Mesendoderm (in vitro differentiated cells): ENCODE data around the gene VPS9D1.

ENCODE experiments used
- DNase-seq: peaks from one replicate; pipeline ENCODE4 v3.0.0; 2013
- H2AK5ac ChIP-seq: 2 replicates; pipeline ENCODE4 v1.6.1; 2013; ENCODE audit warnings: low read length, inconsistent platforms
- H2BK120ac ChIP-seq: 2 replicates; pipeline ENCODE4 v1.6.1; 2013; ENCODE audit warnings: low read depth, mild to moderate bottlenecking, low read length, moderate library complexity, mixed read lengths
- H2BK15ac ChIP-seq: replicated peaks from 2 replicates; pipeline ENCODE4 v1.6.1; 2013; ENCODE audit warnings: low read depth, mild to moderate bottlenecking, moderate library complexity
- H2BK5ac ChIP-seq: 2 replicates; pipeline ENCODE4 v1.6.1; 2013; ENCODE audit warnings: low read length, inconsistent platforms
- H3K18ac ChIP-seq: 2 replicates; pipeline ENCODE4 v1.6.1; 2013; ENCODE audit warnings: mild to moderate bottlenecking, low read length, mixed read lengths
- H3K23ac ChIP-seq: one replicate; pipeline ENCODE4 v1.6.1; 2013; ENCODE audit warnings: low read length
- H3K27ac ChIP-seq: 2 replicates; pipeline ENCODE4 v1.5.1; 2013; ENCODE audit warnings: low read depth, mild to moderate bottlenecking, inconsistent platforms, low read length, moderate library complexity
- H3K27me3 ChIP-seq: 2 replicates; pipeline ENCODE4 v1.6.1; 2013; ENCODE audit warnings: low read length, control low read depth, mild to moderate bottlenecking, inconsistent platforms; ENCODE audit not compliant: insufficient read depth, poor library complexity
- H3K36me3 ChIP-seq: 2 replicates; pipeline ENCODE4 v1.6.1; 2013; ENCODE audit warnings: low read length, inconsistent platforms; ENCODE audit not compliant: control insufficient read depth, insufficient read depth
- H3K4ac ChIP-seq: one replicate; pipeline ENCODE4 v1.6.1; 2013; ENCODE audit warnings: low read depth, mild to moderate bottlenecking, low read length, moderate library complexity
- H3K4me1 ChIP-seq: 2 replicates; pipeline ENCODE4 v1.6.1; 2013; ENCODE audit warnings: low read depth, low read length, inconsistent platforms; ENCODE audit not compliant: control insufficient read depth
- H3K4me2 ChIP-seq: 2 replicates; pipeline ENCODE4 v1.6.1; 2013; ENCODE audit warnings: low read length
- H3K4me3 ChIP-seq: 2 replicates; pipeline ENCODE4 v1.5.1; 2013; ENCODE audit warnings: mild to moderate bottlenecking, low read length
- H3K56ac ChIP-seq: one replicate; pipeline ENCODE4 v1.6.1; 2013; ENCODE audit warnings: low read length
- H3K79me1 ChIP-seq: 2 replicates; pipeline ENCODE4 v1.6.1; 2013; ENCODE audit warnings: low read length, inconsistent platforms
- H3K79me2 ChIP-seq: 2 replicates; pipeline ENCODE4 v1.6.1; 2013; ENCODE audit warnings: mild to moderate bottlenecking, low read length; ENCODE audit not compliant: control insufficient read depth, insufficient read depth
- H3K9ac ChIP-seq: 2 replicates; pipeline ENCODE4 v1.6.1; 2013; ENCODE audit warnings: low read length, inconsistent platforms
- H4K5ac ChIP-seq: one replicate; pipeline ENCODE4 v1.6.1; 2013; ENCODE audit warnings: low read length
- H4K8ac ChIP-seq: one replicate; pipeline ENCODE4 v1.6.1; 2013; ENCODE audit warnings: low read depth, mild to moderate bottlenecking, control low read depth, low read length, moderate library complexity
- WGBS: extraction: QIAGEN DNeasy Blood & Tissue Kit; methylation state at CpG from one replicate; pipeline ENCODE4 v1.1.7; 2013; ENCODE audit warnings: low lambda C conversion rate, missing lambda C conversion rate; ENCODE audit not compliant: insufficient coverage; ENCODE audit errors: extremely low coverage; 5-methylcytosine and 5-hydroxymethylcytosine counted together

VPS9D1 gene

DNA sequence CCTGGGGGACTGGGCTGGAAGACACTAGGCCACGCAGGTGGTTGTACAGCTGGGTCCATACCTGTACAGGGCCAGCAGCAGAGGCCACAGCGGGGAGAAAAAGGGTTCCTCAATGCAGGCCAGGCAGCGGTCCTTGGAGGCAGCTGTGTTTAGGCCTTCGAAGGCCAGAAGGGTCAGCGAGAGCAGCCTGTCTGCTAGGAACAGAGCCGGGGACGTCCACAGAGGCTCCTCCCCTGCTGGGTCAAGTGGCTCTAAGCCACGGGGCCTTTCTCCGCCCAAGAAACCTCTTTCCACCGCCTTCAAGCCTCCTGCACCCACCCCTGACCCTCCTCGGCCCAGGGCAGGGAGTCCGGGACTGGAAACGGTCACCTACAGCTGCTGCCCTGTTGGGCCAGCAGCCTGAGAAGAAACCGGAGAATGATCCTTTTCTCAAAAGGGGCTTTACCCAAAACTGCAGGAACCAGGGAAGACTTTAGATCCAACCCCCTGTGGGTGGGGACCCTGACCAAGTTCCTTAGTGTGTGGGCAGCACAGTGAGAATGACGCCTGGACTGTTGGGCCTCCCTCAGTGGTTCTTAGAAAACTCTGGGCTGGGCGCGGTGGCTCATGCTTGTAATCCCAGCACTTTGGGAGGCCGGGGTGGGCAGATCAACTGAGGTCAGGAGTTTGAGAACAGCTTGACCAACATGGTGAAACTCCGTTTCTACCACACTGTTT lies 10.8 kb downstream of the VPS9D1 start:
- H2BK15ac ChIP-seq: no peak overlapping the region
- H3K4me1 ChIP-seq: no peaks in the 10 kb centered on the region
- H3K4me3 ChIP-seq: no peak overlapping the region
- DNase-seq: no peak
- H4K5ac ChIP-seq: no peak overlapping the region
- H3K18ac ChIP-seq: no peak overlapping the region
- no peak overlapping the region for H3K27ac ChIP-seq
- H3K9ac ChIP-seq: no peak overlapping the region
- no peaks in the 10 kb centered on the region for H3K36me3 ChIP-seq
- H2BK5ac ChIP-seq: no peak overlapping the region
- no peaks in the 10 kb centered on the region for H3K79me1 ChIP-seq
- H3K4ac ChIP-seq: no peak overlapping the region
- WGBS: no CpG with 5 or more reads among the region's 19 CpGs
- no peaks in the 10 kb centered on the region for H3K27me3 ChIP-seq
- H2BK120ac ChIP-seq: no peak overlapping the region
- no peak overlapping the region for H4K8ac ChIP-seq
- H3K79me2 ChIP-seq: no peaks in the 10 kb centered on the region
- no peak overlapping the region for H3K56ac ChIP-seq
- H3K23ac ChIP-seq: no peak overlapping the region
- H3K4me2 ChIP-seq: no peak overlapping the region
- H2AK5ac ChIP-seq: no peak overlapping the region

DNA sequence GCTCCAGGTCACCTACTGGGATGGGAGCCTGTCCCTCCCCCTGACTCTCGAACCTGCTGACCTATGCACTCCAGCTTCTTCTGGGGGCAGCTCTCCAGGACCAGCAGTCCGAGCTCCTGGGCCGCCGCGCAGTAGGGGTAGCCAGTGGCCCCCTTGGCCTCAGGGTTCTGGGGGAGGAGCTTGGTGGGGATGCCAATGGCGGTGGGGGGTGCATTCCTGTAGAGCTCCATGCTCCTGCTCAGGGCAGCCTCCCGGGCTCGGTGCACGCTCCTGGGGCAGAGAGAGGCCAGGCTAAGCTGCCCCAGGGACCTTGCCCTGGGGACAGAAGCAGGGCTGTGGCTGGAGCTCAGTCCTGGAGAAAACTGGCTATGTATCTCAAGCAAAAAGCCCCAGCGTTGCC lies 11.5 kb downstream of the VPS9D1 start:
- no peak overlapping the region for H2BK120ac ChIP-seq
- H3K27ac ChIP-seq: no peak overlapping the region
- no peak overlapping the region for H4K8ac ChIP-seq
- WGBS: no CpG with 5 or more reads among the region's 10 CpGs
- no peak overlapping the region for H3K4ac ChIP-seq
- no peak overlapping the region for H3K4me3 ChIP-seq
- DNase-seq: peak; percentile 56
- no peak overlapping the region for H2BK5ac ChIP-seq
- H3K9ac ChIP-seq: no peak overlapping the region
- no peaks in the 10 kb centered on the region for H3K79me1 ChIP-seq
- no peaks in the 10 kb centered on the region for H3K36me3 ChIP-seq
- H3K56ac ChIP-seq: no peak overlapping the region
- H2AK5ac ChIP-seq: no peak overlapping the region
- no peak overlapping the region for H3K18ac ChIP-seq
- H3K4me2 ChIP-seq: no peak overlapping the region
- H3K27me3 ChIP-seq: no peaks in the 10 kb centered on the region
- H3K4me1 ChIP-seq: no peaks in the 10 kb centered on the region
- H2BK15ac ChIP-seq: no peak overlapping the region
- H3K79me2 ChIP-seq: no peaks in the 10 kb centered on the region
- H4K5ac ChIP-seq: no peak overlapping the region
- H3K23ac ChIP-seq: no peak overlapping the region

DNA sequence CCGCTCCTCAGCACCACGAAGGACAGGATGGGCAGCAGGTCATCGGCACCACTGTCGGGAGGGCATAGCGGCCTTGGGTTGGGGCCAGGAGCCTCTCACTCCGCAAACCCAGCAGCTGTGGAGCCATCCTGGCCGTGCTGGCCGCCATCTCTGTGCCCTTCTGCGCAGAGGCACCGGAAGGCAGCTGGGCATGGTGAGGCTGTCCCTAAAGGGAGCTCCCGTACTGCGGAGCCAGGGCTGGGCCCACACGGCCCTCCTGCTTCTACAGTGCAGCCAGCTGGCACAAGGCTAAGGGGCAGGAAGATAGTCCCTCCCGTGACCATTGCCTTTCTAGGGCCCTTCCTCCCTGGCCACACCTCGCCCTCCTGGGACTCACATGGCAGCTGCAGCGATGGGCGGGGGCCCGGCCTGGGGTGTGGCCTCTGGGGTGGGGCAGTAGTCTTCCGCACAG lies 12.2 kb downstream of the VPS9D1 start:
- no peak overlapping the region for H2BK15ac ChIP-seq
- H3K9ac ChIP-seq: no peak overlapping the region
- no peaks in the 10 kb centered on the region for H3K79me2 ChIP-seq
- no CpG with 5 or more reads among the region's 19 CpGs for WGBS
- no peak overlapping the region for H3K4me2 ChIP-seq
- H3K56ac ChIP-seq: no peak overlapping the region
- H2AK5ac ChIP-seq: no peak overlapping the region
- H3K4me1 ChIP-seq: no peaks in the 10 kb centered on the region
- H3K27me3 ChIP-seq: no peaks in the 10 kb centered on the region
- no peak overlapping the region for H2BK5ac ChIP-seq
- H3K79me1 ChIP-seq: no peaks in the 10 kb centered on the region
- H3K4ac ChIP-seq: no peak overlapping the region
- no peak overlapping the region for H3K27ac ChIP-seq
- no peak overlapping the region for H2BK120ac ChIP-seq
- no peak overlapping the region for H3K4me3 ChIP-seq
- H3K23ac ChIP-seq: no peak overlapping the region
- H4K8ac ChIP-seq: no peak overlapping the region
- no peak for DNase-seq
- no peaks in the 10 kb centered on the region for H3K36me3 ChIP-seq
- no peak overlapping the region for H4K5ac ChIP-seq
- no peak overlapping the region for H3K18ac ChIP-seq

DNA sequence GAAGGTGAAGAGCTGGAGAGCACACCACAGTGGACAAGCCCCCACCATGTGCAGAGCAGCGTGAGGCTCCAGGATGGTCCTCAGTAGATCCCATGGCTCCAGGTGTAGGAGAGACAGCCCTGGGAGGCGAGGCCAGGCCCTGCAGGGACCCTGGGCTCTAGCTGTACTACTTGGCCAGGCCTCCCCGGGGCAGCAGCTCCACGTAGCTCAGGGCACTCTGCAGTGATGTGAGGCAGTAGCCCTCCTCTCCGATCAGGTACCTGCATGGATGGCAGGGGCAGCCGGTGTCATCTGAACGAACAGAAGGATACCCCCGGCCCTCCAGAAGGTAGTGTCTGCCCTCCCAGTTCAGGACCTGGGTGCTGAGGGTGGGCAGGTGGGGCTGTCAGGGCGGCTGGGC lies 13.0 kb downstream of the VPS9D1 start:
- Histone ChIP-seq H3K27me3 (no peaks in the 10 kb centered on the region), H3K18ac (no peak overlapping the region), H3K9ac (no peak overlapping the region), H3K4ac (no peak overlapping the region), H3K36me3 (no peaks in the 10 kb centered on the region), H3K79me1 (no peaks in the 10 kb centered on the region), H4K5ac (no peak overlapping the region), H3K79me2 (no peaks in the 10 kb centered on the region), H2AK5ac (no peak overlapping the region), H3K23ac (no peak overlapping the region), H3K27ac (no peak overlapping the region), H3K4me3 (no peak overlapping the region), H2BK120ac (no peak overlapping the region), H4K8ac (no peak overlapping the region), H3K4me1 (no peaks in the 10 kb centered on the region), H3K56ac (no peak overlapping the region), H3K4me2 (no peak overlapping the region), H2BK5ac (no peak overlapping the region), H2BK15ac (no peak overlapping the region)
- WGBS: no CpG with 5 or more reads among the region's 9 CpGs
- no peak for DNase-seq

DNA sequence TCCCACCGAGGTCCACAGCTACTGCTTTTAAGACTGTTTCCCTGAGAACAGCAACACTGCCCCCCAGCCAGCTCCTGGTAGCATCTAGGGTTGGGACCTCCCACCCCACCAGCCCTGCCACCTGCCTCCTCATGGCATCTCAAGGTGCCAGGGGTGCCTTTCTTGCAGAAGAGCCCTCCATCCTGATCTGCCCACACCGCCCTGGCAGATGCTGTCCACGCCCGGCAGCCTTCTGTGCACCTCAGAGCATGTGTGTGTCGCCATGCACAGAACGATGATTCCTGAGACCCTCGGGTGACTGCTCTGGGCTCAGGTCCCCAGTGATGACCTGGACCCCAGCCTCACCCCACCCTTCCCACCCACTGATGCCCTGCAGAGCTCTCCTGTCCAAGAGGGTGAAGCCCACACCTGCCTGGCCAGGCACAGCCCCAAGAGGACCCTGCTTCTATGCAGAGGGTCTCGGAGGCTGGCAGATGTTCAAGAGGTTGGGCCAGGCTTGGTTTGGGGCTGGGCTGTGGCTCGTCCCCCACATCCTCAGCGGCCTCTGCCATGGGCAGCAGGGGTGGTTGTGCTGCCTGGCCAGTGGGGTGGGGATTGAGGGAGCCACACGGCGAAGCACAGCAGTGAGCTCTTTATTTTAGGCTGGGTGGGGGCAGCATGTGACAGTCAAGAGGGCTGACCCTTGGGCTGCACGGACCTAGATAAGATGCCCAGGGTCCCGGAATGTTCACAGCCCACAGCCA lies 14.0 kb downstream of the VPS9D1 start:
- H4K5ac ChIP-seq: no peak overlapping the region
- H3K9ac ChIP-seq: no peak overlapping the region
- no peaks in the 10 kb centered on the region for H3K79me2 ChIP-seq
- no peaks in the 10 kb centered on the region for H3K79me1 ChIP-seq
- H3K23ac ChIP-seq: no peak overlapping the region
- H2BK15ac ChIP-seq: no peak overlapping the region
- no peaks in the 10 kb centered on the region for H3K36me3 ChIP-seq
- H4K8ac ChIP-seq: no peak overlapping the region
- no peak overlapping the region for H3K4me2 ChIP-seq
- WGBS: no CpG with 5 or more reads among the region's 14 CpGs
- no peaks in the 10 kb centered on the region for H3K27me3 ChIP-seq
- H2BK120ac ChIP-seq: no peak overlapping the region
- no peak overlapping the region for H3K4ac ChIP-seq
- DNase-seq: no peak
- no peak overlapping the region for H2AK5ac ChIP-seq
- no peak overlapping the region for H3K18ac ChIP-seq
- no peaks in the 10 kb centered on the region for H3K4me1 ChIP-seq
- no peak overlapping the region for H2BK5ac ChIP-seq
- H3K27ac ChIP-seq: no peak overlapping the region
- H3K4me3 ChIP-seq: no peak overlapping the region
- H3K56ac ChIP-seq: peak overlapping the region; percentile 49
